NCI-H1092 (cell line): ENCODE measurements around the gene CDX1.

ENCODE experiments used
- DNase-seq: peaks from one replicate; lab custom pipeline; 2025; lab: John Stamatoyannopoulos, UW

The CDX1 gene

DNA sequence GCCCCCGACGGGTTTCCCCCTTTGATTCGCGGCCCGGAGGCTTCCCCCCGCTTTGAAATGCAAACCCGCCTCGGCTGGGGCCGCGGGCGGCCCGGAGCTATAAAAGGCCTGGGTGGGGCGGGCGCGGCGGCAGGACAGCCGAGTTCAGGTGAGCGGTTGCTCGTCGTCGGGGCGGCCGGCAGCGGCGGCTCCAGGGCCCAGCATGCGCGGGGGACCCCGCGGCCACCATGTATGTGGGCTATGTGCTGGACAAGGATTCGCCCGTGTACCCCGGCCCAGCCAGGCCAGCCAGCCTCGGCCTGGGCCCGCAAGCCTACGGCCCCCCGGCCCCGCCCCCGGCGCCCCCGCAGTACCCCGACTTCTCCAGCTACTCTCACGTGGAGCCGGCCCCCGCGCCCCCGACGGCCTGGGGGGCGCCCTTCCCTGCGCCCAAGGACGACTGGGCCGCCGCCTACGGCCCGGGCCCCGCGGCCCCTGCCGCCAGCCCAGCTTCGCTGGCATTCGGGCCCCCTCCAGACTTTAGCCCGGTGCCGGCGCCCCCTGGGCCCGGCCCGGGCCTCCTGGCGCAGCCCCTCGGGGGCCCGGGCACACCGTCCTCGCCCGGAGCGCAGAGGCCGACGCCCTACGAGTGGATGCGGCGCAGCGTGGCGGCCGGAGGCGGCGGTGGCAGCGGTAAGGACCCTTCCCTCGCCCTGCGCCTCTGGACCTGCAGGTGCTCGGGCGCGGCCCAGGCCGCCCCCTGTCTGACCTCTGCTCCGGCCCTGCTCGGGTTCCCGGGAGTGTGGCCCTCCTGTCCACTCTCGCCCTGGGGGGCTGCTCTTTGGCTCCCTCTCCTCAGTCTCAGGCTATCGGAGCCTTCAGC lies at the start of gene CDX1:
CDX1 (plus strand) TSS at position 129 of the 862 bp plus-strand sequence; CDS start at position 228, 99 bp downstream.
- no peak for DNase-seq

DNA sequence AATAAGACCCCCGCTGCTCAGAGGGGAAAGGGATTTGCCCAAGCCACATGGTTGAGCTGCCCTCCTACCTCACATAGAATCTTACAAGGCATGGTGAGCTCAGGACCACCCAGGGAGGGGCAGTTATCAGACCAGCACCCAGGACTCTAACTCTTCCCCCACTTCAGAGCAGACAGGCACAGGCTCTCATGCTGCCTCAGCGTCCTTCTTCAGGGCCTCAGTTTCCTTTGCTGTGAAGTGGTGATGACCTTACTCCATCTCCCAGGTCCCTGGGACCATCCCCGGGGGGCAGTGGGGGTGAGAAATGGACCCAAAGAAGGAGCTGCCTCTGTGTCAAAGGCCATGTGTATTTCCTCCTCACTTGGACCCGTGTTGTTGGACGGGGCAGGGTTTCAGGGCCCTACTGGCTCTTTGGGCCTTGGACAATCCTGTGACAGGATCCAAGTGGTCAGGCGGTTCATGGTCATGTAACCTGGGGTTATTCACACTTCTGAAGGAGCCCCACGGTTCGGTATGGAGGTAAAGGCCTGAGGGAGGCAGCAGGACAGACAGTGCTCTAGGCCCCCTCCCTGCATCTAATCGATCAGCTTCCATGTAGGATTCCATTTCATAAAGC lies 48.5 kb upstream of the CDX1 start:
- no peak for DNase-seq

- DNase-seq: no peak
These were observed 47.9 kb upstream of the CDX1 start for GRCh38 chr5:150118561-150119229.

DNA sequence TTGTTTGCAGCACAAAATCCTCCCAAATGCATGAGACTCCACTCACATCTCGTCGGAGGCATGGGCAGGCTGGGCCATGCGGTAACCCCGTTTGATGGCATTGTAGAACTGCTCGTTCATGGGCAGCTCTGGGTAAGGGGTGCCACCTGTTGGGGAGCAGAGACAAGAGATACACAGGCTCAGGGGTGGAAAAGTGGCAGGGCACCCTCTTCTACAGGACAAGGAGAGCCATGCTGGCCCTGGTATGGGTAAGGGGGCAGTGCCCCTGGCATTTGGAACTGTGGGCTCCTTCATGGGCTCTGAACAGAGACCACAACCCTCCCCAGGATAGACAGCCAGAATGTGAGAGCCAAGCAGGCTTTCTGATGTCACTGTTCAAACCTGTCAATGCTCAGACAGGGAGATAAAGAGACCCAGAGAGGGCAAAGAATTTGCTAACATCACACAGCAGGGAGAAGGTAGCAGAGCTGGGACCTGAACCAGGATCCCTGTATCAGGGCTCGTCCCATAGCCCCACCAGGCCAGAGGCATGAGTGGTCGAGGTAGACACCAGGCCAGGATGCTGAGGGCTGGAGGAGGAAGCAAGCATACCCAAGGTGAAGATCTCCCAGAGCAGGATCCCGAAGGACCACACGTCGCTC lies 47.0 kb upstream of the CDX1 start:
- DNase-seq: no peak

- no peak for DNase-seq
These were observed 46.5 kb upstream of the CDX1 start for GRCh38 chr5:150120062-150120441.

- DNase-seq: no peak
These were observed 45.7 kb upstream of the CDX1 start for GRCh38 chr5:150120617-150121447.

GRCh38 chr5:150121448-150122157 lies 45.0 kb upstream of the CDX1 start:
- no peak for DNase-seq

DNA sequence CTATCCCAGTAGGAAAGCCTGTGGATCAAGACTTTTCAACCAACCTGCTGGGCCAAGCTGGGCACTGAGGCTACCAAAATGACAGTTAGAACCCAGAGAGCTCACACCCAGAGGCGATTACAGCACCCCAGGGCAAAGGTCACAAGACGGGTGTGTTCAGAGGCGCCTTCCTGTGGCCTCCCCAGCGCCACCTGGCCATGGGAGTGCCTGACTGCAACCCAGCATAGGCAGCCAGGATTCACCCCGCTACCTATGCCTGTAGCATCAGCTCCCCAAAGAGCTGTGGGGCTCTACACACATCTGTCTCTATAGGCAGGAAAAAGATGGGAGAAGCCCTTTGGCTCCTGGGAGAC lies 44.4 kb upstream of the CDX1 start:
- no peak for DNase-seq

GRCh38 chr5:150122536-150123481 lies 43.8 kb upstream of the CDX1 start:
- no peak for DNase-seq

DNA sequence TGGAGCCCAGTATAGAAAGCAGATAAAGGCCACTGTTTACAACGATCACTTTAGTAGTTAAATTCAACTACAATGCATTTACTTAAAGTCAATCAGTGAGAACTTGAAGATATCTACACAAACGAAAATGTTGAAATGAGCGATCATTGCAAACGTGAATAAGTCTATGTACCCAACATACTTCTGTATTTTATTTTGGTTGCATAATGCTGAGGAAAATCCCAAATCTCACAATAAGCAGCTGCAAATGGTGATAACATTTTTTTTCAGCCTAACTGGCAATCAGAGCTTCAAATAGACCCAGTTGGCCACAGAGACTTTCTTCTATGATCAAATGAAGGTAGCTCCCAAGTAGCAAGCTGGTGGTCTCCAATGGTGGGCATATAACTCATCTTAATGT lies 43.0 kb upstream of the CDX1 start:
- DNase-seq: no peak

DNA sequence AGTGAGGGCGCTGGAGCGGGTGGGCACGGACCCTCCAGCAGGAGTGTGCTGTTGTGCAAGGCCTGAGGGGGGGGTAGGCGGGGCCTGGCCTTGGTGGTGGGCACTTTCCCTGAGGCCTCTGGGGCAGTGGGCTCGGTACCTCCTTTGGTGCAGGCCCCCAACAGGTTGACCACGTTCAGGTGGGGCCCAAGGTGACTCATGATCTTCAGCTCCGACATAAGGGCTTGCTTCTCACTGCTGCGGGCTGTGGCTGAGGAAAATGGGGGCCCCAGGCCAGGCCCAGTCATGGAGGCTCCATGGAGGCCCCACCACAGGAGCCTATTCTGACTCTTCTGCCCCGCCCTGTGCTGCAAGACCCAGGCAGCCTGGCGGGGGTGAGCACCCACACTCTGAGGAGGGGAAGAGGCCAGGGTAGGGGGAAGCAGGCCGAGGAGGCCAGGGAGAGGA lies 42.4 kb upstream of the CDX1 start:
- no peak for DNase-seq

- no peak for DNase-seq
These were observed 42.0 kb upstream of the CDX1 start for GRCh38 chr5:150124596-150124995.

DNA sequence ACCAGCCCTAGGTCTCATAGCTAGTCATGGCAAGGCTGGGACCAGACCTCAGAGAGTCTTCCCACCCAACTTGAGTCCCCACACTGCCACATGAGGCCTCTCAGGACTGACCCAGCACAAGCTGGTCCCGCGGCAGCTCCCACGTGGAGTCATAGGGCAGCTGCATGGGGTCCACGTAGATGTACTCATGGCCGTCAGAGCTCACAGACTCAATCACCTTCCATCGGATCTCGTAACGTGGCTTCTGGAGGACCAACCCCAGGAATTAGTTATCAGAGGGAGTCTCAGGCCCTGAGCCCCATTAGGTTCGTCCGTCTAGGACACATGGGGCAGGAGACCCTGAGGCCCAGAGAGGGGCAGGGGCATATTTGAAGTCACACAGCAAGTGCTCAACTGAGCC lies 41.2 kb upstream of the CDX1 start:
- no peak for DNase-seq

- DNase-seq: no peak
These were observed 40.2 kb upstream of the CDX1 start for GRCh38 chr5:150126199-150126920.

GRCh38 chr5:150126921-150127265 lies 39.7 kb upstream of the CDX1 start:
- no peak for DNase-seq

DNA sequence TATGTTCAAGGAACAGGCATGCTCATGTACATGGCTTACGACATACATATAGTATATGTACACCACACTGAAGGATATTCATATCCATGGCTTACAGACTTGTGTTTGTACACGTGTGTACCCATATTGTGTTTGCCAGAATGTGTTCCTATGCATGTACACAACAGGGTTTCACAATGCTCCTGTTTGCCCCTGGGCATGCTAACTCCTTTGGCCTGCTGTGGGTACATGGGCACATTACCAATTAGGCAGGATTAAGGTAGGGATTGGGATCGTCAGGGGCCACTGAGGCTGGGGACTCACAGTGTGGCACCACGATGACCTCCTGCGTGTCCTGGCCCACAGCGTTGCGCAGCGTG lies 37.1 kb upstream of the CDX1 start:
- DNase-seq: no peak

- DNase-seq: no peak
These were observed 36.6 kb upstream of the CDX1 start for GRCh38 chr5:150129813-150130492.

GRCh38 chr5:150130493-150130922 lies 36.1 kb upstream of the CDX1 start:
- DNase-seq: no peak

GRCh38 chr5:150131461-150131860 lies 35.1 kb upstream of the CDX1 start:
- DNase-seq: no peak
